MM.1S (cell line): ENCODE measurements around the gene ZC3H12A.

ENCODE experiments used
- DNase-seq: peaks from one replicate; pipeline ENCODE4 v3.0.0-alpha.2; 2015
- H2AFZ ChIP-seq: fragments of 300-600 bp; sonication (generic); 2 replicates; pipeline ENCODE4 v1.6.0; 2016; ENCODE audit warnings: antibody characterized with exemption, low read length
- H3F3A ChIP-seq: fragments of 300-600 bp; sonication (generic); 2 replicates; pipeline ENCODE4 v1.6.1; 2016; ENCODE audit warnings: mild to moderate bottlenecking, antibody characterized with exemption, low read length, moderate library complexity, mixed read lengths; ENCODE audit not compliant: insufficient read depth
- H3K27ac ChIP-seq: fragments of 300-600 bp; sonication (generic); 2 replicates; pipeline ENCODE4 v1.5.1; 2016; ENCODE audit warnings: mild to moderate bottlenecking, low read length
- H3K27me3 ChIP-seq: fragments of 300-600 bp; sonication (generic); replicated peaks from 2 replicates; pipeline ENCODE4 v1.6.0; 2016; ENCODE audit warnings: low read length; ENCODE audit not compliant: insufficient read depth
- H3K36me3 ChIP-seq: fragments of 300-600 bp; sonication (generic); replicated peaks from 2 replicates; pipeline ENCODE4 v1.6.1; 2016; ENCODE audit warnings: mild to moderate bottlenecking, low read length, mixed read lengths; ENCODE audit not compliant: insufficient read depth
- H3K4me1 ChIP-seq: fragments of 300-600 bp; sonication (generic); 2 replicates; pipeline ENCODE4 v1.6.1; 2016; ENCODE audit warnings: low read length, mixed read lengths
- H3K4me2 ChIP-seq: fragments of 300-600 bp; sonication (generic); 2 replicates; pipeline ENCODE4 v1.6.0; 2016; ENCODE audit warnings: low read depth, low read length
- H3K4me3 ChIP-seq: fragments of 300-600 bp; sonication (generic); 2 replicates; pipeline ENCODE4 v1.5.1; 2016; ENCODE audit warnings: low read length, mixed read lengths
- H3K79me2 ChIP-seq: fragments of 300-600 bp; sonication (generic); 2 replicates; pipeline ENCODE4 v1.6.1; 2016; ENCODE audit warnings: mixed run types, low read length, mixed read lengths
- H3K9ac ChIP-seq: fragments of 300-600 bp; sonication (generic); 2 replicates; pipeline ENCODE4 v1.6.1; 2016; ENCODE audit warnings: low read length, mixed read lengths
- H3K9me2 ChIP-seq: fragments of 300-600 bp; sonication (generic); replicated peaks from 2 replicates; pipeline ENCODE4 v1.6.1; 2016; ENCODE audit warnings: mild to moderate bottlenecking, low read length, mixed read lengths; ENCODE audit not compliant: insufficient read depth
- H3K9me3 ChIP-seq: fragments of 300-600 bp; sonication (generic); replicated peaks from 2 replicates; pipeline ENCODE4 v1.6.1; 2016; ENCODE audit warnings: mild to moderate bottlenecking, low read length, mixed read lengths; ENCODE audit not compliant: insufficient read depth
- H4K20me1 ChIP-seq: fragments of 300-600 bp; sonication (generic); 2 replicates; pipeline ENCODE4 v1.6.1; 2016; ENCODE audit warnings: mild to moderate bottlenecking, low read length, moderate library complexity, mixed read lengths; ENCODE audit not compliant: insufficient read depth
- EZH2 ChIP-seq: fragments of 300-600 bp; sonication (generic); optimal IDR thresholded peaks from 2 replicates; pipeline ENCODE3; 2017; ENCODE audit warnings: low read depth, mild to moderate bottlenecking, antibody characterized with exemption, low read length, mixed read lengths
- EZH2phosphoT487 ChIP-seq: fragments of 300-600 bp; sonication (generic); IDR thresholded peaks from 2 replicates; pipeline ENCODE4 v1.6.1; 2018; ENCODE audit warnings: antibody characterized with exemption, low read length
- TF ChIP-seq, protein P1 (sequence below): fragments of 300-600 bp; sonication (generic); IDR thresholded peaks from 2 replicates; pipeline ENCODE4 v1.5.1; 2016; ENCODE audit warnings: antibody characterized with exemption, low read length, mixed read lengths

Gene ZC3H12A

DNA sequence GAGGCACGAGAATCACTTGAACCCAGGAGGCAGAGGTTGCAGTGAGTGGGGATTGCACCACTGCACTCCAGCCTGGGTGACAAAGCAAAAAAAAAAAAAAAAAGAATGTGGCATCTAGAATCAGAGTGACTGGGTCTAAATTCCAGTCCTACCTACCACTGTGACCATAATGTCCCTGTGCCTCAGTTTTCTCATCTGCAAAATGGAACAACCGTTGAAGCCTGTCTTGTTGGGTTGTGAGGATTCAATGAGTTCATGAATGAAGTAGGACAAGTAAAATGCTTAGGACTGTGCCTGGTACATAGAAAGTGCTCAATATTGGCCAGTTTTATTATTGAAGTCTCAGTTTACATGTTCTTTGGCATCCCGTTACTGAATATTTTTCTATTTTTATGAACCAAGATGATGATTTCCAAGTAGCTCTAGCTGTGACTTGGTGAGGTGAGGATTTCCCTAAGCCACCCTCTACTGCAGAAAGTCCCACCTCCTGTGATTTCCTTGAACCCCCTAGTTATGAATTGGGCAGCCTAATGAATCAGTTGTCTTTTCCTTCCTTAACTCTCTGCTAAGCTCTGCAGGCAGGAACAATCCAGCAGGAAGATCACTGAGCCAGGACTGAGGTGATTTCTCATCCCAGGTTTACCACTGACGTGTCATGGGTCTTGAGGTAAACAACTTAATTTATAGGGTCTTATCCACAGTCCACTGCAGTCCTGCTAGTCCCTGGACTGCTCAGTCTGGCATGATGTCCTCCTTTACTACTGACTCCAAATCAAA lies 59.1 kb downstream of the ZC3H12A start:
- Histone ChIP-seq H3F3A (no peaks in the 10 kb centered on the region), H3K4me3 (no peak overlapping the region), H3K9ac (no peak overlapping the region), H3K9me2 (no peaks in the 10 kb centered on the region), H3K27me3 (no peaks in the 10 kb centered on the region), H3K9me3 (no peaks in the 10 kb centered on the region), H2AFZ (no peak overlapping the region), H3K27ac (no peak overlapping the region), H4K20me1 (no peaks in the 10 kb centered on the region; the same call in 1 of the 2 replicates), H3K79me2 (0 out of 2 replicates have a peak, but pooled peaks cover 6% of the 10 kb centered on the region), H3K4me2 (no peak overlapping the region), H3K4me1 (no peaks in the 10 kb centered on the region), H3K36me3 (no peaks in the 10 kb centered on the region)
- DNase-seq: no peak
- TF ChIP-seq, protein P1, sequence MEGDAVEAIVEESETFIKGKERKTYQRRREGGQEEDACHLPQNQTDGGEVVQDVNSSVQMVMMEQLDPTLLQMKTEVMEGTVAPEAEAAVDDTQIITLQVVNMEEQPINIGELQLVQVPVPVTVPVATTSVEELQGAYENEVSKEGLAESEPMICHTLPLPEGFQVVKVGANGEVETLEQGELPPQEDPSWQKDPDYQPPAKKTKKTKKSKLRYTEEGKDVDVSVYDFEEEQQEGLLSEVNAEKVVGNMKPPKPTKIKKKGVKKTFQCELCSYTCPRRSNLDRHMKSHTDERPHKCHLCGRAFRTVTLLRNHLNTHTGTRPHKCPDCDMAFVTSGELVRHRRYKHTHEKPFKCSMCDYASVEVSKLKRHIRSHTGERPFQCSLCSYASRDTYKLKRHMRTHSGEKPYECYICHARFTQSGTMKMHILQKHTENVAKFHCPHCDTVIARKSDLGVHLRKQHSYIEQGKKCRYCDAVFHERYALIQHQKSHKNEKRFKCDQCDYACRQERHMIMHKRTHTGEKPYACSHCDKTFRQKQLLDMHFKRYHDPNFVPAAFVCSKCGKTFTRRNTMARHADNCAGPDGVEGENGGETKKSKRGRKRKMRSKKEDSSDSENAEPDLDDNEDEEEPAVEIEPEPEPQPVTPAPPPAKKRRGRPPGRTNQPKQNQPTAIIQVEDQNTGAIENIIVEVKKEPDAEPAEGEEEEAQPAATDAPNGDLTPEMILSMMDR: no peak
- TF ChIP-seq EZH2phosphoT487 (no peak), EZH2 (no peak)
